Left ventricle myocardium inferior (tissue), 1 donor: ENCODE data around the gene TENM3. TPM values are rescaled to one million over a fixed set of nuclear protein-coding genes. Genes with fewer than 3 reads are reported as not detected.

Experiments
- DNase-seq: peaks from one replicate; pipeline ENCODE4 v3.0.0-alpha.2; 2020
- H3K27ac ChIP-seq: fragments of 200-600 bp; replicated peaks from 2 replicates; pipeline ENCODE4 v1.8.0; 2021
- H3K27me3 ChIP-seq: fragments of 200-600 bp; 2 replicates; pipeline ENCODE4 v1.8.0; 2021; ENCODE audit warnings: low read depth
- H3K36me3 ChIP-seq: fragments of 200-600 bp; 2 replicates; pipeline ENCODE4 v1.8.0; 2021
- H3K4me1 ChIP-seq: fragments of 200-600 bp; 2 replicates; pipeline ENCODE4 v1.8.0; 2021
- H3K4me3 ChIP-seq: fragments of 200-600 bp; 2 replicates; pipeline ENCODE4 v1.8.0; 2021; ENCODE audit warnings: mild to moderate bottlenecking, moderate library complexity
- H3K9me3 ChIP-seq: fragments of 200-600 bp; replicated peaks from 2 replicates; pipeline ENCODE4 v1.8.0; 2021
- CTCF ChIP-seq: fragments of 200-600 bp; IDR thresholded peaks from 2 replicates; pipeline ENCODE4 v1.8.0; 2021; ENCODE audit warnings: antibody characterized with exemption, mild to moderate bottlenecking, borderline replicate concordance
- intact Hi-C: fragments of 100-400 bp; cut with micrococcal nuclease; formaldehyde crosslinking; loops from one replicate; pipeline ENCODE4 v1.11.0; 2022
- total RNA-seq: library from RNA; stranded (reverse); fragmentation: NEBNext Ultra II Directional; extraction: Animal tissue kit (Norgen Biotek cat#: 25700); gene quantifications from one replicate; pipeline ENCODE4 v1.2.1, GENCODE V29; 2021
- donor health status: DM: no; HTN: yes; CAD: no; lungs with severe emphysema.

The TENM3 gene
- total RNA-seq, 1 donor from 2014 or later: 1.5 TPM

- Histone ChIP-seq H3K27me3 (no peaks in the 10 kb centered on the region), H3K36me3 (no peaks in the 10 kb centered on the region), H3K4me3 (no peak overlapping the region), H3K4me1 (no peaks in the 10 kb centered on the region), H3K9me3 (peaks cover 4% of the 10 kb centered on the region), H3K27ac (no peak overlapping the region)
- no peak for TF ChIP-seq CTCF
- intact Hi-C loops: no loop called here
- DNase-seq: no peak
Measured at GRCh38 chr4:182254026-182254780, 11.0 kb downstream of the TENM3 start.

DNA sequence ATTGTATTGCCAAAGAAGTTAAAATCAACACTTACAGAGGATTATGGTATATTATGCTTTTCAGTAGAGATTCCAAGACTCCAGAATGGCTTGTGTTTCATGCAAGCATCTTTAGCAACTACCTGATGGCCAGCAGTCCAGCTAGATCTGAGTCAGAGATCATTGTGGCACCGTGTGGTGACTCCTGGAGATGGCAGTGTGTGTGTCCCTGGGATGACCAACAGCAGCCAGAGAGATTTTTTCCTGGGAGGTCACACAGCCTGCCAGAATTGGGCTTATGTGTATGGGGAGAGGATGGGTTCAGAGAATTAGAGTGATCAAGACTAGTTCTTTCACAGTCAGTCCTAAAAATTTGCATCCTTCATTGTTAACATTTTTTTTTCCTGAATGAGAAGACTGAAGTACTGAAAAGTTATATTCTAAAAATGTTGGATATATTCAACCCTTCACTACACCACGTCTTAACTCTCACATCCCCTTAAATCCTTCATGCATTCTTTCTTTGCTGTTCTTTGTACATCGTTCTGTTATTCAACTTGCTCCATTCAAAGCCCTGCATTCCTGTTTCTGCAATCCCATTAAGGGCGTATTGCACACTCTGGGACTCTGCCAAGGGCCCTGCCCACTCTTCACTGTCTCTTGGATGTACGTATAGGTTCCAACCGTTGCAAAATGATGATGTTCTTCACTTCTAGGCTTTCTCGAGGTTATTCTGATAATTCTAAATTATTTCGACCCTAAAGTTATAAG lies 12.4 kb downstream of the TENM3 start:
- DNase-seq: no peak
- no peak overlapping the region for H3K4me3 ChIP-seq
- intact Hi-C loops: no loop called here
- no peak overlapping the region for H3K27ac ChIP-seq
- H3K9me3 ChIP-seq: peaks cover 2% of the 10 kb centered on the region
- H3K4me1 ChIP-seq: no peaks in the 10 kb centered on the region
- no peaks in the 10 kb centered on the region for H3K36me3 ChIP-seq
- no peak for TF ChIP-seq CTCF
- H3K27me3 ChIP-seq: no peaks in the 10 kb centered on the region

DNA sequence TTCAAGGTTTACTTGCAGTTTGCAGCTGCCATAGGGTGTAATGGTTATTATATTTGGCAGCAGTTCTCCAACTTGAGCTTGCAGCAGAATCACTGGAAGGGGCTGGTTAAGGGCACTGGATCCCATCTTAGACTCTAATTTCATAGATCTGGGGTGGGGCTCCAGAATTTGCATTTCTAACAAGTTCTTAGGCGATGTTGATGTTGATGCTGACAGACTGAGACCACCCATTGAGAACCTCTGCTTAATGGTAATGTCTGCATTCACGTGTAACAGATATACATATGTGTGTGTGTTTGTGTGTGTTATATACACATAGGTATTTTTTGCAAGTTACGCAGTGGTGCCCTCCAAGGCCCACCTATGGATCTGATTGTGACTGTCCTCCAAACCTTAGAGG lies 13.8 kb downstream of the TENM3 start:
- H3K27me3 ChIP-seq: no peaks in the 10 kb centered on the region
- TF ChIP-seq CTCF: no peak
- no peak overlapping the region for H3K4me3 ChIP-seq
- no peak for DNase-seq
- no peaks in the 10 kb centered on the region for H3K36me3 ChIP-seq
- no peaks in the 10 kb centered on the region for H3K4me1 ChIP-seq
- peaks cover 2% of the 10 kb centered on the region for H3K9me3 ChIP-seq
- intact Hi-C loops: no loop called here
- no peak overlapping the region for H3K27ac ChIP-seq

DNA sequence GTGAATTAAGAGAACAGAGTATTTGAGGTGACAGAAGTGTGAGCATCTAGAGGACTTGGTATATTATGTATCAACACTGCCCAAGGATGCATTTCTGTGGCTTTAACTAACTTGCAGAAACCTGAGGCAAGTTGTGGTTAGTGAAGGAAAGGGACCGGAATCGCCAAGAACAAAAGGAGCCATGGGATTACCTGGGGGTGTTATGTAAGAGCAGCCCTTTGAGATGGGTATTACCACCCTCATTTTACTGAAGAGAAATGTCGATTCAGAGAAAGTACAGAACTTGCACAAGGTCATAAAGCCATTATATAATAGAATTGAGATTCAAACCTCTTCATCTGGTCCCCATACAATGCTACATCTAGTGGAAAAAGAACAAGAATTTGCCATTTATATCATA lies 14.3 kb downstream of the TENM3 start:
- Histone ChIP-seq H3K36me3 (no peaks in the 10 kb centered on the region), H3K9me3 (peaks cover 2% of the 10 kb centered on the region), H3K27ac (no peak overlapping the region), H3K27me3 (no peaks in the 10 kb centered on the region), H3K4me1 (no peaks in the 10 kb centered on the region), H3K4me3 (no peak overlapping the region)
- intact Hi-C loops: no loop called here
- TF ChIP-seq CTCF: no peak
- no peak for DNase-seq

- Histone ChIP-seq H3K27me3 (no peaks in the 10 kb centered on the region), H3K36me3 (no peaks in the 10 kb centered on the region), H3K9me3 (peaks cover 2% of the 10 kb centered on the region), H3K4me3 (no peak overlapping the region), H3K27ac (no peak overlapping the region), H3K4me1 (no peaks in the 10 kb centered on the region)
- no peak for TF ChIP-seq CTCF
- DNase-seq: no peak
- intact Hi-C loops: no loop called here
Measured at GRCh38 chr4:182258441-182259000, 15.3 kb downstream of the TENM3 start.
